Heart left ventricle (tissue), 16 donors: Measurements from ENCODE around the gene RNF111. TPM values are rescaled to one million over a fixed set of nuclear protein-coding genes. Genes with fewer than 3 reads are reported as not detected.

Experiments
- ATAC-seq, 4 donors: fragments of 200-7000 bp; cut with Tn5 transposase; one replicate each; pipeline ENCODE4 v1.9.1; 2020 to 2022; ENCODE audit warnings: moderate library complexity in 4 of 4, mild to moderate bottlenecking in 3 of 4, moderate number of reproducible peaks in 1 of 4
- DNase-seq, 5 donors: peaks; one replicate each; pipeline ENCODE4 v3.0.0-alpha.2; 2020
- H3K27ac ChIP-seq, 12 donors: fragments of 200-600 bp; sonication (generic) in 4 of 12; one replicate each; pipeline versions ENCODE4 v1.5.0 to v1.8.0; 2016 to 2022; ENCODE audit warnings: mild to moderate bottlenecking in 2 of 12
- H3K27me3 ChIP-seq, 9 donors: fragments of 200-600 bp; sonication (generic) in 2 of 9; one replicate each; pipeline versions ENCODE4 v1.5.1 to v1.8.0; 2016 to 2022; ENCODE audit warnings: mild to moderate bottlenecking in 3 of 9
- H3K36me3 ChIP-seq, 9 donors: fragments of 200-600 bp; sonication (generic) in 2 of 9; one replicate each; pipeline versions ENCODE4 v1.5.0 to v1.8.0; 2018 to 2022; ENCODE audit warnings: mild to moderate bottlenecking in 2 of 9
- H3K4me1 ChIP-seq, 12 donors: fragments of 200-600 bp; sonication (generic) in 4 of 12; one replicate each; pipeline versions ENCODE4 v1.5.0 to v1.8.0; 2016 to 2022; ENCODE audit warnings: mild to moderate bottlenecking in 3 of 12
- H3K4me3 ChIP-seq, 12 donors: fragments of 200-600 bp; sonication (generic) in 4 of 12; one replicate each; pipeline versions ENCODE4 v1.5.0 to v1.8.0; 2017 to 2022; ENCODE audit warnings: mild to moderate bottlenecking in 9 of 12, moderate library complexity in 4 of 12
- H3K9me3 ChIP-seq, 12 donors: fragments of 200-600 bp; sonication (generic) in 4 of 12; one replicate each; pipeline versions ENCODE4 v1.5.0 to v1.8.0; 2016 to 2022; ENCODE audit warnings: mild to moderate bottlenecking in 1 of 12
- POLR2A ChIP-seq, 2 donors: fragments of 450-650 bp; IDR thresholded peaks; one replicate each; pipeline ENCODE4 v1.6.1; 2017; ENCODE audit warnings: antibody characterized with exemption in 2 of 2, mild to moderate bottlenecking in 2 of 2, moderate library complexity in 2 of 2
- WGBS, 4 donors: extraction: QIAGEN DNeasy Blood & Tissue Kit in 2 of 4; methylation state at CpG; one replicate each; pipeline versions ENCODE4 v1.1.5 to v1.1.7; 2013 to 2018; 5-methylcytosine and 5-hydroxymethylcytosine counted together
- intact Hi-C, 10 donors: fragments of 100-400 bp; cut with DNase I; formaldehyde crosslinking; loops; one replicate each; pipeline versions ENCODE4 v1.11.1 to v1.14.2; 2022
- polyA plus RNA-seq, 2 donors: library from polyadenylated mRNA; stranded (reverse); fragments of 200-250 nt; gene quantifications; one replicate each; pipeline ENCODE4 v1.2.3, GENCODE V29; 2013
- total RNA-seq, 9 donors: library from RNA; depleted of rRNA in 2 of 9; stranded (reverse); fragments of >200 nt in 2 of 9; fragmentation: NEBNext Ultra II Directional in 3 of 9; extraction: Animal tissue kit (Norgen Biotek cat#: 25700) in 3 of 9; gene quantifications; one replicate each; pipeline versions ENCODE4 v1.1.0 to v1.2.4, GENCODE V29; 2016 to 2023
- TF ChIP-seq, protein P1 (sequence below), 12 donors: fragments of 200-600 bp; sonication (generic) in 4 of 12; IDR thresholded peaks; one replicate each; pipeline versions ENCODE4 v1.5.0 to v1.8.0; 2018 to 2022; ENCODE audit warnings: antibody characterized with exemption in 12 of 12, mild to moderate bottlenecking in 5 of 12
- donor health status: ischemic (EF 13 %, LVEDD 7.1; RV severe dilation, severe dysfunction).
- donor health status: healthy with polysubstance abuse.
- donor health status: DM: no; HTN: yes; CAD: no.
- donor health status: DM: no; HTN: no; CAD: no.
- donor health status: ischemic (EF 25% LVEDD 6.9; RV normal size, moderate dysfunction).
- donor health status: ischemic (EF 25% LVEDD 5.7; RV mildly dilated, moderate dysfunction).
- donor health status: healthy.
- donor health status: DM: yes; HTN: yes; CAD: no.
- donor health status: ischemic (EF 35%, LVEDD 5.7; RV mildly dilated, moderate dysfunction).
- donor health status: nonischemic (EF 11% LVEDD 7.7; RV severe dilation, severe dysfunction).
- donor health status: DM: yes; HTN: yes; CAD: no.
- donor health status: PGD.
- donor health status: ischemic (EF 29% LVEDD 5.4; RV normal size, mild dysfunction).
- donor health status: nonischemic (EF 23%, LVEDD 6.1; RV moderate dilation, normal function).

RNF111 gene
- total and polyA plus RNA-seq, 11 donors = 5.9 to 29.1 (median 18.8) TPM

DNA sequence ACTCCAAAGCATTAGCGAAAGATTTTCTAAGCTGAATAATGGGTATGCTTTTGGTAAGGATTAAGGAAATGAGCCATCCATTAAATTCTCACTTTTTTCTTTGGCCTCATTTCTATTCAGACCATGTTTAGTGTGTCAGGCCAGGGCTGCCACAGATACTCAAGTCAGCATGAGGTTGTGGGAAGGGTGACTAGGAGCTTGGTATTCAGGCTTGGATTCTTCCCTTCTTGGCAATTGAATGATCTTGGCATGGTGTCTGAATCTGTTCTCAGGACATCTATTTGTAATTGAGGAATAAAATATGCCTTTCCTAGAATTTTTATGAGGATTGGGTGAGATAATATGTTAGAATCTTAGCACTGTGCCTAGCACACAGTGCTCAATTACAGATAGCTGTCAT is 128.7 kb downstream of the RNF111 start:
- ATAC-seq = no peak
- 90 to 100% (median 97%) methylated on average over 1 of the region's 1 CpG for WGBS, 4 donors
- H3K36me3 ChIP-seq = peaks cover 0 to 47% (median 0%) of the 10 kb centered on the region in 9 donors

DNA sequence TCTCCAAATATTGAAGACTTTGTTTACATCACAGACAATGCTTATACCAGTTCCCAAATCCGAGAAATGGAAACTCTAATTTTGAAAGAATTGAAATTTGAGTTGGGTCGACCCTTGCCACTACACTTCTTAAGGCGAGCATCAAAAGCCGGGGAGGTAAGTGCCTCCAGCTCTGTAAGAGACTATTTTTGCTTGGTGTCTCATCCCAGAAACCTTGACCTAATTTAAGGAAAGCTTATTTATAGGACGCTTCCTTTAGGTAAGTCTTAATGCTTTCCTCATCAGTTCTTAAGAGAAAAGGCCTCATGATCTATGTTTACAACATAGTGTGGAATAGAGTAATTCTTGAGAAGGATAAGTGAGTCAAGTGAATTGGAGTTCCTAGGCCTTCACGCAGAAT is 129.3 kb downstream of the RNF111 start:
- 95 to 99% (median 97%) methylated on average over 6 of the region's 6 CpGs for WGBS, 4 donors
- Histone ChIP-seq H3K9me3 (no peaks in the 10 kb centered on the region), H3K4me3 (no peak overlapping the region), H3K27ac (no peak overlapping the region), H3K4me1 (no peaks in the 10 kb centered on the region), H3K27me3 (no peaks in the 10 kb centered on the region), H3K36me3 (peaks cover 0 to 47% (median 0%) of the 10 kb centered on the region in 9 donors)
- intact Hi-C loops = no loop called here
- TF ChIP-seq, protein P1, sequence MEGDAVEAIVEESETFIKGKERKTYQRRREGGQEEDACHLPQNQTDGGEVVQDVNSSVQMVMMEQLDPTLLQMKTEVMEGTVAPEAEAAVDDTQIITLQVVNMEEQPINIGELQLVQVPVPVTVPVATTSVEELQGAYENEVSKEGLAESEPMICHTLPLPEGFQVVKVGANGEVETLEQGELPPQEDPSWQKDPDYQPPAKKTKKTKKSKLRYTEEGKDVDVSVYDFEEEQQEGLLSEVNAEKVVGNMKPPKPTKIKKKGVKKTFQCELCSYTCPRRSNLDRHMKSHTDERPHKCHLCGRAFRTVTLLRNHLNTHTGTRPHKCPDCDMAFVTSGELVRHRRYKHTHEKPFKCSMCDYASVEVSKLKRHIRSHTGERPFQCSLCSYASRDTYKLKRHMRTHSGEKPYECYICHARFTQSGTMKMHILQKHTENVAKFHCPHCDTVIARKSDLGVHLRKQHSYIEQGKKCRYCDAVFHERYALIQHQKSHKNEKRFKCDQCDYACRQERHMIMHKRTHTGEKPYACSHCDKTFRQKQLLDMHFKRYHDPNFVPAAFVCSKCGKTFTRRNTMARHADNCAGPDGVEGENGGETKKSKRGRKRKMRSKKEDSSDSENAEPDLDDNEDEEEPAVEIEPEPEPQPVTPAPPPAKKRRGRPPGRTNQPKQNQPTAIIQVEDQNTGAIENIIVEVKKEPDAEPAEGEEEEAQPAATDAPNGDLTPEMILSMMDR (IDR thresholded peaks at IDR 0.05) = no peak
- TF ChIP-seq POLR2A (IDR thresholded peaks at IDR 0.05) = no peak
- DNase-seq (no peak), ATAC-seq (no peak)

More for the DNA sequence above, 128.7 kb downstream of the RNF111 start:
- TF ChIP-seq POLR2A (IDR thresholded peaks at IDR 0.05) = no peak
- TF ChIP-seq, protein P1 (IDR thresholded peaks at IDR 0.05) = no peak
- H3K27me3 ChIP-seq = no peaks in the 10 kb centered on the region
- H3K4me1 ChIP-seq = no peaks in the 10 kb centered on the region
- intact Hi-C loops = no loop called here
- no peak overlapping the region for H3K27ac ChIP-seq
- no peak overlapping the region for H3K4me3 ChIP-seq
- H3K9me3 ChIP-seq = no peaks in the 10 kb centered on the region
- no peak for DNase-seq

DNA sequence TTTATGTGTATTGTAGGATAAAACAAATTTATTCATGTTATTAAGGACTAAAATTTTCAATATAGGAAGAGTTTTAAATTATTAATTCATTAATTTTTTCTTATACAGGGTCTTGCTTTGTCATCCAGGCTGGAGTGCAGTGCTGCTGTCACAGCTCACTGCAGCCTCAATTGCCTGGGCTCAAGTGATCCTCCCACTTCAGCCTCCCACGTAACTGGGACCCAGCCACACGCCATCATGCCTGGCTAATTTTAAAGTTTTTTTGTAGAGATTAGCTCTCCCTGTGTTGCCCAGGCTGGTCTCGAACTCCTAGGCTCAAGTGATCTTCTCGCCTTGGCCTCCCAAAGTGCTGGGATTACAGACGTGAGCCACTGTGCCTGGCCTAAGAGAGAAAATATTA is 132.2 kb downstream of the RNF111 start:
- intact Hi-C loops = no loop called here
- DNase-seq (no peak), ATAC-seq (no peak)
- H3K4me3 ChIP-seq = no peak overlapping the region
- H3K36me3 ChIP-seq = peaks cover 0 to 41% (median 0%) of the 10 kb centered on the region in 9 donors
- no peak overlapping the region for H3K27ac ChIP-seq
- H3K4me1 ChIP-seq = no peaks in the 10 kb centered on the region
- H3K9me3 ChIP-seq = no peaks in the 10 kb centered on the region
- H3K27me3 ChIP-seq = no peaks in the 10 kb centered on the region
- 93 to 96% (median 95%) methylated on average over 5 of the region's 5 CpGs for WGBS, 4 donors
- TF ChIP-seq POLR2A (IDR thresholded peaks at IDR 0.05) = no peak
- TF ChIP-seq, protein P1 (IDR thresholded peaks at IDR 0.05) = no peak

DNA sequence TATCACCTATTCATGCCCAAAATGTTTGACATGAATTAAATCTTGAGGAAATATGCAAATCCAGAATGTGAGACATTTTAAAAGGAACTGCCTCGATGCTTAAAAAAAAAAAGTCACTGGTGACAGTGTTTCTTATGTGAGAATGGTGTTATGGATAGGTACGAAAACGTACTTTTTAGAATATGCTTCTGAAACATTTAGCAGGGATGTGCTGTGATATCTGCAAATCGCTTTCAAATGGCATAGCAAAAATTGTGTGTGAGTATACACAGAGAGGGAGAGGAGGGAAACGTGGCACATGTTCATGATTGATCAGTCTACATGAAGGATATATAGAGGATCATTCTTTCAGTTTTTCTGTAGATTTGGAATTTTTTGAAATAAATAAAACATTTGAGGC is 133.5 kb downstream of the RNF111 start:
- 94 to 97% (median 96%) methylated on average over 5 of the region's 5 CpGs for WGBS, 4 donors
- Histone ChIP-seq H3K27me3 (no peaks in the 10 kb centered on the region), H3K4me3 (no peak overlapping the region), H3K9me3 (peaks cover 0 to 4% (median 0%) of the 10 kb centered on the region in 12 donors), H3K36me3 (peaks cover 0 to 32% (median 0%) of the 10 kb centered on the region in 9 donors), H3K27ac (no peak overlapping the region), H3K4me1 (no peaks in the 10 kb centered on the region)
- ATAC-seq = no peak
- TF ChIP-seq POLR2A (IDR thresholded peaks at IDR 0.05) = no peak
- TF ChIP-seq, protein P1 (IDR thresholded peaks at IDR 0.05) = no peak
- intact Hi-C loops = no loop called here
- DNase-seq = no peak
